GM19099 (cell line): ENCODE data around the gene ASB8.

Experiments
- POLR2A ChIP-seq: IDR thresholded peaks from 3 replicates; pipeline ENCODE4 v1.6.1; 2011; ENCODE audit warnings: low read depth; ENCODE audit not compliant: insufficient read length; ENCODE audit errors: extremely low read depth

ASB8 gene

DNA sequence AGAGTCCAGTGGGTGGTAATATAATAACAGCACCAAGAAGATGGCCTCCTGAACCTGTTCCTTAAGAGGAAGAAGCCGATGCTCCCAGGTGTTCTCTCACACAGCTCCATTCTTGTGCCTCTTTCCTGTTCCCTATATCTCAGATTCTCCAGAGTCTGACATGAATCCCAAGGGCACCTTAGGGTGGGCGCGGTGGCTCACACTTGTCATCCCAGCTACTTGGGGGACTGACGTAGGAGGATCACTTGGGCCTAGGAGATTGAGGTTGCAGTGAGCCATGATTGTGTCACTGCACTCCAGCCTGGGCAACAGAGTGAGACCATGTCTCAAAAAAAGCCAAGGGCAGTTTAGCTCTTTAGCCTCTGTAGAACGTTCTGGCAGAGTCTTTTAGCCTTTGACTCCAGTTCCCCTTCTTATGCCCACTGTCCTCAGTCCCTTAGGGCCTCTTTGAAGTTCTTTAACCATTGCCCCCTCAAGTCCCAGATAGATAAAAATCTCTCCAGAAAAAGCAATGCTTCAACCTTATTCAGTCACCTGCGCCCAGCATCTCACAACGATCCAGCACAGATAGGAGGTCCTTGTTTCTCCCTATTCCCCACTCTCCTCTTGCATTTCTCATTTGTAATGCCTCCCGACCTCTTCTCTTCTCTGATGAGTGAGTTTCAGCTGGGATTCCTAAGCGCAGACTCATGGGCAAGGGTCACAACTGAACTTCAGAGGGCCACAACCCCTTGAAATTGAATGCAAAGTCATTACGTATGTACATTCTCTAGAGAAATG, 30.8 kb upstream of the ASB8 start:
- TF ChIP-seq POLR2A, result no peak

DNA sequence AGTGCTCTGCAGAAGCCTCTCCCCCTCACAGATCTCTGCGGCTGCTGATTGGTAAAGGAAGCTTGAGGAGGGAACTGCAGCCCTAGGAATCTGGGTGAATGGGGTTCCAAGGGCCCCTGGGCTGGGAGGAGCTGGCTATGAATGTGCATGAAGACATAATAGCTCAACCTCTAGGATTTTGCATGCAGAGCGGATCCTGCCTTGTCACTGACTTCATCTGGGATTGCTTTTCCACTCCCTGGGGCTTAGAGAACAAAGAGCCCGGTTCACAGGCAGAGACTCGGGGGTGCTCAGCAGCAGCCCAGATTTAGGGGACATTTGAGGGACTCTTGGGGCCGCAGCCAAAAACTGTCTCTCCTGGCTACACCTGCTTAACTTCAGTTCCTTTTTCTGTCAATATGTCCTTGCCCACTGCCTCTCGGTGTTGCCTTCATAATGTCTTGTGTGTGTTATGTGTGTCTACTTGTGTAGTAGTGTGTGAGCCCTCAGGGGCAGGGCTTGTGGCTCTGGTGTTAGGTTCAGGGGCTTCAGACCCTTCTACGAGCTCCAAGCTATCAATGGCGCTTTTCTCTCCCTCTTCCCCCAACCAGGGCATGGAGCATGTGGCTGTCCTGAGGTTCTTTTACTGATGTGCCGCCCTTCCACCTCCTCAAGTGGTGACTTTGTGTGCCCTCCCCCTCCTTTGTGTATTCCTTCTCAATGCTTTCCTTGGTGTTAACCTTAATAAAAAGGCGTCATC, 28.0 kb upstream of the ASB8 start:
- TF ChIP-seq POLR2A, result no peak

DNA sequence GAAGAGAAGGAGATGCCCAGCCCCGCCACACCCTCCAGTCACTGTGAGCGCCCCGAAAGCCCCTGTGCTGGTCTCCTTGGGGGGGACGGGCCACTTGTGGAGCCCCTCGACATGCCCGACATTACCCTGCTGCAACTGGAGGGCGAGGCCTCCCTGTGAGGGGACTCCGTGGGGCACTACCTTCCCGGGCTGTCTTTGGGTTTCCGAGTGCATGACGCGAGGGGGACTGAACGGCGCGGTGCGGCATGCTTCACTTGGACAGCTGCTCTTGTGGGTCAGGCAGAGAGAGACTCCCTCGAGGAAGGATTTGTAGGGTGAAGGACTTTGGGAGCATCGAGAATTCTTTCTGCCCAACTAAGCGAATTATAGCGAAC, 27.2 kb upstream of the ASB8 start:
- no peak for TF ChIP-seq POLR2A

DNA sequence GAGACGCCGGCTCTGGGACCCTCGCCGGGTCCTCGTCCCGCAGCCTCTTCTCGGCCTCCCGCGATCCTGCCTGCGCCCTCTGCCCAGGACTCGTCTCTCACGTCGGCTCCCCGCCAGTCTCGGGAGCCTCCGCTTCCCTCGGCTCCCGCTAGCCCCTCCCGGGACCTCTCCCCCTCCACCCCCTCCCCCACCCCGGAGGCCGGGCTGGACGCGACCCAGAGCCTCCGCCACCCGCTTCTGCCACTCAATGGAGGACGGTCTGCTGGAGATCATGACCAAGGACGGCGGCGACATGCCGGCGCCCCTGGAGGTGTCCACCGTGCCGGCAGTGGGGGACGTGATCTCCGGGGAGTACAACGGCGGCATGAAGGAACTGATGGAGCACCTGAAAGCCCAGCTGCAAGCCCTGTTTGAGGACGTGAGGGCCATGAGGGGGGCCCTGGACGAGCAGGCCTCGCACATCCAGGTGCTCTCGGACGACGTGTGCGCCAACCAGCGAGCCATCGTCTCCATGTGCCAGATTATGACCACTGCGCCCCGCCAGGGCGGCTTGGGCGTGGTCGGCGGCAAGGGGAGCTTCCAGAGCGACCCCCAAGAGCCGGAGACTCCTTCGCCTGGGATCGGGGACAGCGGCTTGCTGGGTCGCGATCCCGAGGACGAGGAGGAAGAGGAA, 26.7 kb upstream of the ASB8 start:
- TF ChIP-seq POLR2A, result no peak

DNA sequence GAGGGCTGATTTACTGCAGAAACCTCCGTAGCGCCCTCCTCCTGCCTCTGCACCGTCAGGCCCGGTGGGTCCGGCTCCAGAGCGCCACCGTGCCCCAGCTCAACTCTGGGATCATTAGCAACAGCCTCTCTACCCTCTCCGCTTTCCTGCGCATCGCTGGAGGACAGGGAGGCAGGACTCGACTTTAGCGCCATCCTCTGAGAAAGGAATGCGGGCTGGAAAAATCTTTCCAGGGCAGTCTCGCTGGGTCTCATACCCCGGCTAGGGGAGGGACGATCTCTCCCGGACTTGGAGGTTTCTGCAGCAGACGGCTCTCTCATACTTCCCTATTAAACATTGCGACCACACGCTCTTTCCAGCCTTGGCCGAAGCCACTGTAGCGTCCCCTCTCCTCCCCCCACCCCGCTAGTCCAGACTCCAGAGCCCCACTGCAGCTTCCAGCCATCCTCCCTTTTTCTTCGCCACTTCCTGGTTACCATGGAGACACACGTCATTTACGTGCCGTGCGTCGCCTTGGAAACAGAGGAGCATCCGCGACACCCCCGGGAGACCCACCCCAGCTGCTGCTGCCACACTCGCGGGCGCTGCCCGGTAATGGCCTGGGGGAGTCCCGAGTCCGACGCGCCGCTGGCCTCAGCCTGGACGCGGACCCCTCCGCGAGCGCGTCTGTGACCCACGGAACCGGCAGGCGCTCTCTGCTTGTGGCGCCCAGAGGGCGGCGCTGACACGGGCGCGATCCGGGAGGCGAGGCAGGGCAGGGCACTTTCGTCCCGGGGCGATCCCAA, 26.0 kb upstream of the ASB8 start, which contains the start of gene CCDC184:
TSS of gene CCDC184 (plus strand) at position 554 of the 785 bp plus-strand sequence. CDS start 479 bp downstream, outside the sequence.
- no peak for TF ChIP-seq POLR2A

DNA sequence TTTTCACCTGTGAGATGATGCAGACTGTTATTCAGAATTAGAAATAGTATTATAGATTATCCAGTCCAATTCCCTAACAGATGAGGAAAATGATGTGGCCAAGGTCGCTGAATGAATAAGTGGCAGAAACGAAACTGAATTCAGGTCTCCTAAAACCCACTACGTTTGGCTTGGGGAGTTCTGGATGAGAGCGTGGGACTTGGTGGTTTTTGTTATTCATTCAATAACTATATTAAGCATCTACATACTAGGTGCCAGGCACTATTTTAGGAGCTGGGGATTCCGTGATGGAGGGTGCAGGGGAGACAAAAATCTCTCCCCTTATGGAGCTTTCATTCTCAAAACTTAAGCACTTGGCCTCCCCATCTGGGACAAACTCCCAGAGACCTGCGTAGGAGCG, 25.3 kb upstream of the ASB8 start:
- TF ChIP-seq POLR2A, result no peak

DNA sequence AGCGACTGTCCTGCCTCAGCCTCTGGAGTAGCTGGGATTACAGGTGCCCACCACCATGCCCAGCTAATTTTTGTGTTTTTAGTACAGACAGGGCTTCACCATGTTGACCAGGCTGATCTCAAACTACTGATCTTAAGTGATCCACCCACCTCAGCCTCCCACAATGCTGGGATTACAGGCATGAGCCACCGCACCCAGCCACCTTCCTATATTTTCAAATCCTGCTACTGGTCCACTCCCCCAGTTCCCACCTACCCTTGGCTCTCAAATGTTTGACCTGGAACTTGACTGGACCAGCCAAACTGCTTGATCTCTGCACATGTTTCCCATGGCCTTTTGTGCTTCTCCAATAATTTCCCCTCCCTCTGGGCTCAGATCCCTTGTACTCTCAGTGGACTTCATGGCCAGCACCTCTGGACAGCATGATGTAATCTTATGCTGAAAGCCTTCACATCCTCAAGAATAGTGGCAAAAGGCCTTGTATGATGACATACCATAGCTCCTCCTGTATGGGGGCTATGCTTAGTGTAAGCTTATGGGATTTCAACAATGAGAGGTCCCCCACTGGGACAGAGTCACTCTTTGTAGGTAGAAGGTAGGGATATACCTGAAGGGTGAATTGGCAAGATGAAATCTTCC, 23.7 kb upstream of the ASB8 start:
- no peak for TF ChIP-seq POLR2A

DNA sequence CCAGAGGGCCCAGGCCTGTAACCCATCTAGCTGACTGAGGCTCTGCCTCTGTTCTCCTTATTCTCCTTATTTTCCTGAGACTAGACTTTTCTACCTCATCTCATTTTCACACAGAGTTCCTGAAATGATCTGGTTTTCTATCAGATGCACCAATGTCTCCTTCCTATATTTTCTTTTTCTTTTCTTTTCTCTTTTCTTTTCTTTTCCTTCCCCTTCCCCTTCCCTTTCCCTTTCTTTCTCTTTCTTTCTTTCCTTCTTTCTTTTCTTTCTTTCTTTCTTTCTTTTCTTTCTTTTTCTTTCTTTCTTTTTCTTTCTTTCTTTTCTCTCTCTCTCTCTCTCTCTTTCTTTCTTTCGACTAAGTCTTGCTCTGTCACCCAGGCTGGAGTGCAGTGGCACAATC, 23.1 kb upstream of the ASB8 start:
- TF ChIP-seq POLR2A, result no peak

DNA sequence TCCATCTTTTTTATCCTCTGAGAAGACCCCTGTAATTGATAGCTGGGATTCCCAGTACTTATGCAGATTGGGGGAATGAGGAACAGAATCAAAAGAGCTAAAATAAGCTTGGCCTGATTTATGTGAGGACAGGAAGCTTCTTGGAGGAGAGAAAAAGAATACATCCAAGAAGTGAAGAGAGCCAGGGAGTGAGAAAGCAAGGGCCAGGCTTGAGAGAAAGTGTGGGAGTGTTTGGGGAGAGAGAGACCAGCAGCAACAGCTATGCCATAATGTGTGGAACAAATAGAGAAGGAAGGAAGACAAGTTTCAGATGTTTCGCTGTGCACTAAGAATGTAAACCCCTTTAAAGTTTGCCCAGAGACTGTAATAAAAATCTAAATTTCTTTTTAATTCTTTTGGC, 22.2 kb upstream of the ASB8 start:
- TF ChIP-seq POLR2A, result no peak

DNA sequence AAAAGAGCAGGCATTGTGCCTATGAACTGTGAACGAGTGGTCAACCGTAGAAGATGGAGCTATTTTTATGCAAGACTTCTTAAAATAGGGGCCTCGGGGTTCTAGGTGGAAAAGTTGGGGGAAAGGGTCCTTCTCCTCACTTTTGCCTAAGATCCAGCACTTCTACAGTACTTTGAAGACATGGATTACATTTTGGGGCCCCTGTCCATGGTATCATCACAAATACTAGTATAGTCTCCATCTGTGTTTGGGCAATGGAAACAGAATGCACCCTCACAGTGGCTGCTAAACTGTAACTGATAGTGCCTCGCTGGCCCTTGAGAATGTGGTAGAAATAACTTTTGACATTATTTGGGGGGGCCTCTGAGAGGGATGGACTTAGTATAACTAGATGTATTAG, 20.7 kb upstream of the ASB8 start:
- TF ChIP-seq POLR2A, result no peak

DNA sequence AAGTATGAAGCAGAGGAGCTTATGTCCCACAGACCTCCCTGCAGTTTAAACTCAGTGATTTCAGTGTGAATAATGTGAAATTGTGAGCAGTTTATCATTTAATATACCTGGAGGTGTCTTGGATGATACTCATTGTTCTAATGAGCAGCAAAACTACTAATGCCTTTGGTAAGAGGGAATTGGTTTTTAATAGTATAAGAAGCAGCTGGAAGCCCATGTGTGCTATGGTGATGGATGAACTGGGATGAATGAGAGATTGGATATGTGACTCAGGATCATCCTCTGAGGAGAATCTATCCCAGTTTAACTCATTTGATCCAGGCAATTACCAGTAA, 19.1 kb upstream of the ASB8 start:
- TF ChIP-seq POLR2A, result no peak

DNA sequence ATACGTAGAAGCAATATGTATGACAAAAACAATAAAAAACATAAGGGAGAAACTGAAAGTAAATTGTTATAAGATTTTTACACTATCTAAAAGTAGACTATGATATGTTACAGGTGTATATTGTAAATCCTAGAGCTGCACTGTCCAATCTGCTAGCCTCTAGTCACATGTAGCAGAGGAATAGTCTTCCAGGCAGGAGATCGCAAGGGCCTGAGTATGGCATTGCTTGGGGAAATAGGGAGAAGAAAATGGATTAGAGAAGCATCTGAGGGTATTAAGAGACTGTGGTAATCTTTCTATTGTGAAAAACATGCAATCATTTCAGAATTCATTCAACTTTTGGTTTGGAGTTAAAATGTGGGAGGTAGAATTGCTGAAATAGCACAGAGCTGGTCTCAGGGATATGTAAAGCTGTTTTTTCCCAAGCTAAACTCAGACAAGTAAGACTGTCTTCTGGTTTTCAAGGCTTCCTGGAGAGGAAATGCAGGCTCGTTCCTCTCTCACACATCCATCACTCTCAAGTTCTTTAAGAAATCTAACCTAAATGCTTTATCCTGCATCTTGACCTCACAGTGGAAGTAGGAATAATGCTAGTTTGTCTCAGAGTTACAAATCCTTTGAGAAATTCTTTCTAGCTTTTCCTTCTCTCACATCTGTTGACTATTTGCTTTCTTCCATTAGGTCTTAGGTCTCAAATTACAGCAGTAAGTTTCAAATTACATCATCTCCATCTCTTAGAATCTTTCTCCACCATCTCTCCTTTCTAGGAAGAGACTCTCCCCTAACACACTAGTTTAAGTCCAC, 18.5 kb upstream of the ASB8 start:
- TF ChIP-seq POLR2A, result no peak

DNA sequence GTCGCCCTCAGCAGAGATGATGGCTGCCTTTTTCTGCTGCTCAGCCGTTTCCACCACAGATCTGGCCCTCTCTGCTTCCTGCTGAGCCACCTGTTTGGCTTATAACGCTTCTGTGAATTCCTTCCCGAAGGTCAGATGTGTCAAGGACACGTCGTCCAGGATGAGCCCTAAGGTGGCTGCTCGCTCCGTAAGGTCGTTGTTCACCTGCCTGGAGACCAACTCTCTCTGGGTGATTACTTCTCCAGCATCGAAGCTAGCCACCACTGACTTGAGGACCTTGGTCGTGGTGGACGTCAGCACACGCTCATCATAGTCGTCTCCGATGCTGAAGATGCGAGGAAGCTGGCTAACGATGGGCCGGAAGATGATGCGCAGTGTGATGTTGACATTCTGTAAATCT, 11.7 kb upstream of the ASB8 start:
- no peak for TF ChIP-seq POLR2A
